OCI-LY1 (cell line): ENCODE measurements around the gene ZMYND10.
A peak's percentile ranks its signal among the peaks of the same experiment; 100 is the strongest.

Experiments used
- H2AFZ ChIP-seq: fragments of 200-600 bp; sonication (generic), shearing (Covaris generic); 2 replicates; pipeline ENCODE4 v1.6.0; 2014; ENCODE audit warnings: antibody characterized with exemption, mild to moderate bottlenecking, low read length
- H3F3A ChIP-seq: fragments of 200-600 bp; sonication (generic), shearing (Covaris generic); 2 replicates; pipeline ENCODE4 v1.6.0; 2014; ENCODE audit warnings: mild to moderate bottlenecking, antibody characterized with exemption, low read length, moderate library complexity; ENCODE audit not compliant: insufficient read depth
- H3K27ac ChIP-seq: fragments of 200-600 bp; sonication (generic); 2 replicates; pipeline ENCODE4 v1.5.1; 2014; ENCODE audit warnings: low read length, mixed run types, mild to moderate bottlenecking, low read depth; ENCODE audit not compliant: poor library complexity, severe bottlenecking
- H3K27me3 ChIP-seq: fragments of 200-600 bp; sonication (generic); 2 replicates; pipeline ENCODE4 v1.6.0; 2014; ENCODE audit warnings: antibody characterized with exemption, mild to moderate bottlenecking, low read length, moderate library complexity; ENCODE audit not compliant: insufficient read depth
- H3K36me3 ChIP-seq: fragments of 200-600 bp; sonication (generic); 2 replicates; pipeline ENCODE4 v1.6.1; 2014; ENCODE audit warnings: mild to moderate bottlenecking, antibody characterized with exemption, low read length, moderate library complexity, mixed read lengths; ENCODE audit not compliant: insufficient read depth
- H3K4me1 ChIP-seq: fragments of 200-600 bp; sonication (generic); 2 replicates; pipeline ENCODE4 v1.5.1; 2014; ENCODE audit warnings: mild to moderate bottlenecking, low read length, moderate library complexity; ENCODE audit not compliant: insufficient read depth, severe bottlenecking
- H3K4me2 ChIP-seq: fragments of 200-600 bp; sonication (generic), shearing (Covaris generic); 2 replicates; pipeline ENCODE4 v1.6.1; 2014; ENCODE audit warnings: low read length
- H3K4me3 ChIP-seq: fragments of 200-600 bp; sonication (generic); 2 replicates; pipeline ENCODE4 v1.5.1; 2014; ENCODE audit warnings: low read length, low read depth, mild to moderate bottlenecking, mixed read lengths; ENCODE audit not compliant: poor library complexity, severe bottlenecking
- H3K79me2 ChIP-seq: fragments of 200-600 bp; shearing (Covaris generic); 2 replicates; pipeline ENCODE4 v1.6.1; 2016; ENCODE audit warnings: mixed run types, low read length, mixed read lengths; ENCODE audit not compliant: insufficient read depth
- H3K9ac ChIP-seq: fragments of 200-600 bp; sonication (generic), shearing (Covaris generic); 2 replicates; pipeline ENCODE4 v1.6.1; 2014; ENCODE audit warnings: mild to moderate bottlenecking, low read length, mixed read lengths
- H3K9me2 ChIP-seq: fragments of 200-600 bp; sonication (generic), shearing (Covaris generic); 2 replicates; pipeline ENCODE4 v1.6.1; 2014; ENCODE audit warnings: low read depth, mild to moderate bottlenecking, low read length, mixed read lengths
- H3K9me3 ChIP-seq: fragments of 200-600 bp; shearing (Covaris generic); 2 replicates; pipeline ENCODE4 v1.6.1; 2014; ENCODE audit warnings: low read length, mixed read lengths
- H4K20me1 ChIP-seq: fragments of 200-600 bp; sonication (generic), shearing (Covaris generic); 2 replicates; pipeline ENCODE4 v1.6.0; 2016; ENCODE audit warnings: mild to moderate bottlenecking, low read length; ENCODE audit not compliant: insufficient read depth
- CTCF ChIP-seq: fragments of 200-600 bp; sonication (generic), shearing (Covaris generic); IDR thresholded peaks from 2 replicates; pipeline ENCODE4 v1.5.1; 2017; ENCODE audit warnings: mild to moderate bottlenecking, antibody characterized with exemption, low read length, moderate library complexity, mixed read lengths
- EZH2 ChIP-seq: fragments of 200-600 bp; sonication (generic), shearing (Covaris generic); IDR thresholded peaks from 2 replicates; pipeline ENCODE4 v1.8.0; 2017; ENCODE audit warnings: borderline replicate concordance, mixed run types, mild to moderate bottlenecking, antibody characterized with exemption, low read length, moderate library complexity, mixed read lengths

The ZMYND10 gene

DNA sequence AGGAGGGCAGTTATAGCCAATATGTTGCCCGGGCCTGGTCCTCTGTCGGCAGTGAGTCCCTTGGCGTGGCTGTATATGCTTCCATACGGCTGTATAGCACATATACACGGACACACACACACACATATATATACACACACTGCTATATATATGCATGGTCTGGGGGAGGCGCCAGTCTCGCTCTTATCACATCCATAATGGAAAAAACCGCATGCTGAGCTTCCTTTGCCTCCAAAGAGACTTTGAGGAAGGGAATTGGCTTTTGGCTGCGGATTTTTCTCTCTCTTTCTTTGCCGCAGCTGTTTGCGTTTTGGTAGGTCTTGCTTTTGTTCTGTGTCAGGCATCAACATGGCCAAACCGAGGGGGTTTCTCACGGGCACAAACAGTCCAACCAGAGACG, 25.1 kb upstream of the ZMYND10 start:
- Histone ChIP-seq H3K27me3 (peaks cover 11% of the 10 kb centered on the region), H3K27ac (no peak overlapping the region), H2AFZ (no peak overlapping the region)

DNA sequence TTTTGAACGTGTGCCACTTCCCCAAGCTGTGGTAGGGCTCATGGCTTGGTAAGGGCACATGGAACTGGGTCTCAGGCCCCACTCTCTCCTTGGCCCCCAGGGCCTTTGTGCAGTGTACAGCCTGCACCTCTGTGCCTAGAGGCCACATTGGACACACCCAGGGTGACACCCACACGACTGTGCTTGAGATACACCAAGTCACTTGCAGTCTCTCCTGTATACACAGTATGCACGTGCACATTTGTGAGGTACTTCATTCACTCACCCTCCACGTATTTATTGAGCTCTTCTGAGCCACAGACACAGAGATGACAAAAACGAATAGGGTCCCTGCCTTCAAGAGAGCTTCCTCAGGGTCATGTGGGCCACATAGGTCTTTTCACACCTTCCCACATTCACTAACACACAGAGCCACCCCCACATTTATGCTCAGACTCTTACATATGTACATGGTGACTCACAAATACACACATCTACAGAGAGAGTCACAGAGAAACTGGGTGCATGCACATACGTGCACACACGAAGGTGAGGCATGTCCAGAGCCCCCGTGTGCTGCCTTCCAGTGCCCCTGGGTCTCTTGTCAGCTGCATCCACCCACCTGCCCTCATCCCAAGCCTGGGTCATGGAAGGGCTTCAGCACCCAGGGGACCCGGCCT, 23.6 kb upstream of the ZMYND10 start:
- H3K4me1 ChIP-seq, result peaks cover 11% of the 10 kb centered on the region
- no peaks in the 10 kb centered on the region for H3K36me3 ChIP-seq
- H3K9me3 ChIP-seq, result no peaks in the 10 kb centered on the region
- H4K20me1 ChIP-seq, result no peaks in the 10 kb centered on the region
- H3K27ac ChIP-seq, result no peak overlapping the region
- TF ChIP-seq EZH2, result no peak
- TF ChIP-seq CTCF, result no peak
- H3K27me3 ChIP-seq, result peaks cover 11% of the 10 kb centered on the region
- H3K9me2 ChIP-seq, result no peaks in the 10 kb centered on the region
- no peak overlapping the region for H2AFZ ChIP-seq
- H3K4me3 ChIP-seq, result no peak overlapping the region
- H3F3A ChIP-seq, result no peaks in the 10 kb centered on the region
- no peak overlapping the region for H3K4me2 ChIP-seq
- no peaks in the 10 kb centered on the region for H3K79me2 ChIP-seq
- H3K9ac ChIP-seq, result no peak overlapping the region

More for the DNA sequence above, 25.1 kb upstream of the ZMYND10 start:
- Histone ChIP-seq H3K79me2 (no peaks in the 10 kb centered on the region), H3K36me3 (no peaks in the 10 kb centered on the region), H4K20me1 (no peaks in the 10 kb centered on the region), H3K4me3 (no peak overlapping the region), H3K9ac (no peak overlapping the region), H3K9me3 (no peaks in the 10 kb centered on the region), H3K4me1 (peaks cover 3% of the 10 kb centered on the region), H3K9me2 (no peaks in the 10 kb centered on the region), H3F3A (no peaks in the 10 kb centered on the region), H3K4me2 (no peak overlapping the region)
- TF ChIP-seq EZH2, result no peak
- peak; percentile 46 for TF ChIP-seq CTCF

DNA sequence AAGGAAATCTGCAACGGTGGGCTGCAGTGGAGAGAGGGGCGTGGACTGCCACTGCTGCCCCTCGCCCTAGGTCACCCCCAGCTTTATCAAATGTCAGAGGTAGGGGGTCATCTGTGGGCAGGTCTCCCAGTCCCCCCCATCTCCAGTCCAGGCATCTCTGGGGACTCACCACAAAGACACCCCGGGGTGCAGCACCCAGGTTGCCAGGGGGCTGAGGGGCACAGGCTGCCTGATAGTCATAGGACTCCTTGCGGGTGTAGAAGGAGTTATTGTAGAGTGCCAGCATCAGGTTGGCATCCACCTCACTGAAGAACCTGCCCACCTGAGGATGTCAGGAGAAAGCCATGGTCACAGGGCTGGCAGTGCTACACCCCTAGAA, 20.3 kb upstream of the ZMYND10 start:
- H2AFZ ChIP-seq, result no peak overlapping the region
- H3K27ac ChIP-seq, result no peak overlapping the region
- no peaks in the 10 kb centered on the region for H4K20me1 ChIP-seq
- H3K4me3 ChIP-seq, result peak overlapping the region; percentile 66
- H3K4me2 ChIP-seq, result peak overlapping the region; percentile 97
- peak overlapping the region; percentile 69 for H3K9ac ChIP-seq
- TF ChIP-seq EZH2 (no peak), CTCF (no peak)
- no peaks in the 10 kb centered on the region for H3K36me3 ChIP-seq
- peaks cover 11% of the 10 kb centered on the region for H3K4me1 ChIP-seq
- no peaks in the 10 kb centered on the region for H3K79me2 ChIP-seq
- no peaks in the 10 kb centered on the region for H3K9me2 ChIP-seq
- no peaks in the 10 kb centered on the region for H3K9me3 ChIP-seq
- H3K27me3 ChIP-seq, result peaks cover 8% of the 10 kb centered on the region
- H3F3A ChIP-seq, result no peaks in the 10 kb centered on the region
